ENCODE data around the gene OR1A1. TPM values are rescaled to one million over a fixed set of nuclear protein-coding genes. Genes with fewer than 3 reads are reported as not detected.
"Not testable (repeated sequence)": the region's sequence is repeated elsewhere in the genome, so short reads cannot be mapped to it uniquely, and the experiment has no call there.

OR1A1 gene, protein sequence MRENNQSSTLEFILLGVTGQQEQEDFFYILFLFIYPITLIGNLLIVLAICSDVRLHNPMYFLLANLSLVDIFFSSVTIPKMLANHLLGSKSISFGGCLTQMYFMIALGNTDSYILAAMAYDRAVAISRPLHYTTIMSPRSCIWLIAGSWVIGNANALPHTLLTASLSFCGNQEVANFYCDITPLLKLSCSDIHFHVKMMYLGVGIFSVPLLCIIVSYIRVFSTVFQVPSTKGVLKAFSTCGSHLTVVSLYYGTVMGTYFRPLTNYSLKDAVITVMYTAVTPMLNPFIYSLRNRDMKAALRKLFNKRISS
- total RNA-seq: not detected

DNA sequence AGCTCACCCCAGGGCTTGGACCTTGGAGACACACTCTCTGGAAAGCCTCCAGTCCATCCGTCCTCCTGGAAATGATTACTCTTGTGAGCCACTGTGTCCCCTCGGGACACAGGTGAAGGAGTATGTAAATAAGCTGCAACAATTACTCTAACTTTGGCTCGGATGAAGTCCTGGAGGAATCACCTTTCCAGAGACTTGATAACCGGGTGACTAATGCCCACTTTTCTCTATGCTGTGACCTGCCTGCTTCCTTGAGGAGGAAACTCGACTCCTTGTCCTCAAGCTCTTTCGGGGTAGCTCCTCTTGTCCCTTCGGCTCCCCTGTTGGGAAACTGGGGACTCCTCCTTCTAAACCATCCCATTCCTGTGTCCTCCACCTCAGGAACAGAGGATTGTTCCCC, at the start of gene OR1A1:
TSS of gene OR1A1 (plus strand) at position 301 of the 400 bp plus-strand sequence. CDS start 7,954 bp downstream, outside the sequence.
- Mint-ChIP-seq H3K4me3 (no peak within 1 kb of the TSS), H3K27ac (no peak within 1 kb of the TSS), H3K9me3 (peaks cover 5% of the 10 kb centered on the region), H3K4me1 (ENCODE audit: low read depth) (no peaks in the 10 kb centered on the region), H3K27me3 (ENCODE audit: low read depth) (no peaks in the 10 kb centered on the region), H3K36me3 (ENCODE audit: low read depth) (no peaks in the 10 kb centered on the region)
- no peak for DNase-seq
- intact Hi-C loops (cut with micrococcal nuclease): no loop called here
- CTCF ChIA-PET: no interaction called here

DNA sequence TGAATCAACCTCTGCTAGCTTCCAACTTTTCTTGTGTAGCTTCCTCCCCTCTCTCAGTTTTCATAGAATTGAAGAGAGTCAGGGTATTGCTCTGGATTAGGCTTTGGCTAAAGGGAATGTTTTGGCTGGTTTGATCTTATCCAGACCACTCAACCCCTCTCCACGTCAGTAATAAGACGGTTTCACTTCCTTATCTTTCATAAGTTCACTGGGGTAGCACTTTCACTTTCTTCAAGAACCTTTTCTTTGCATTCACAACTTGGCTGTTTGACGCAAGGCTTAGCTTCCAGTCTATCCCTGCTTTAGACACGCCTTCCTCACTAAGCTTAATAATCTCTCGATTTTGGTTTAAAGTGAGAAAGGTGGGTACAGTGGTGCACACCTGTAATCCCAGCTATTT, 39.9 kb upstream of the OR1A1 start:
- DNase-seq: no peak
- no peak overlapping the region for H3K27ac Mint-ChIP-seq
- CTCF ChIA-PET: no interaction called here
- H3K9me3 Mint-ChIP-seq: peaks cover 6% of the 10 kb centered on the region
- H3K27me3 Mint-ChIP-seq (ENCODE audit: low read depth): no peaks in the 10 kb centered on the region
- peaks cover 5% of the 10 kb centered on the region for H3K4me1 Mint-ChIP-seq (ENCODE audit: low read depth)
- H3K36me3 Mint-ChIP-seq (ENCODE audit: low read depth): no peaks in the 10 kb centered on the region
- intact Hi-C loops (cut with micrococcal nuclease): no loop called here
- H3K4me3 Mint-ChIP-seq: no peak overlapping the region

DNA sequence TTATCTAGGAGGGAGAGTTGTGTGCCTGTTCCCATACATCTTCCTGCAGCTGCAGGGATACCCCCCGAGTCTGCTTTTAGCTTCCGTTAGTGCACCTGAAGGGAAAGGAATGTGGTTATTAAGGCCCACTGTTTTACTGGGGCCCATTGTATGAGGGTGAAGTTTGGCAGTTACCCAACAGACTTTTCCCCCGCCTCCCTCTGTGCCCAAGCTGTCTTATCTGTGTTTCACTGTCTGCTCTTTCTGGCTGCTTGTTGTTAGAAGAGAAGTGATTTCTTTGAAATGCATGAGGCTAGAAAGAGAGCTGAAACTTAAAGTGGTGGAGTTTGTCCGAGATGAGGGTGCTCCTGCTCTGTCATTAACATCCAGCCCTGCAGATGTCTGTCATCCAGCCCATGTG, 17.5 kb upstream of the OR1A1 start:
- H3K27ac Mint-ChIP-seq: no peak overlapping the region
- CTCF ChIA-PET: no interaction called here
- peaks cover 3% of the 10 kb centered on the region for H3K27me3 Mint-ChIP-seq (ENCODE audit: low read depth)
- H3K9me3 Mint-ChIP-seq: no peaks in the 10 kb centered on the region
- no peaks in the 10 kb centered on the region for H3K36me3 Mint-ChIP-seq (ENCODE audit: low read depth)
- H3K4me3 Mint-ChIP-seq: no peak overlapping the region
- intact Hi-C loops (cut with micrococcal nuclease): no loop called here
- H3K4me1 Mint-ChIP-seq (ENCODE audit: low read depth): no peaks in the 10 kb centered on the region
- DNase-seq: no peak

DNA sequence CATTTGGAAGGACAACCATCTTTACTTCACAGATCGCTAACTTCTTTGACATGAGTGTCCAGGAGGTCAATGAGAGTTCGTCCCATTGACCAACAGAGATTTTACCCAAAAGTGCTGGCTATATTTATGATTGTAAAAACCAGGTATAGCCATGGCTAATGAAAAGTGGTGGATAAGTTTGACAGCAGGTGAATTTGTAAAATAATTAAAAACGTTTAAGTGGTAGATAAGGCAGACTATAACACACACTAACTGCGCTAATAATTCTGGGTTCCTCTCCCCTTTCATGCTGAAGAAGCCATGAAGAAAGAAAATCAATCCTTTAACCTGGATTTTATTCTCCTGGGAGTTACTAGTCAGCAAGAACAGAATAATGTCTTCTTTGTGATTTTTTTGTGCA, 10.2 kb upstream of the OR1A1 start, which contains the start of gene OR1A2:
TSS of gene OR1A2 (plus strand) at position 301 of the 400 bp plus-strand sequence. CDS start at position 301, 0 bp downstream.
- H3K27ac Mint-ChIP-seq: no peak within 1 kb of the TSS
- intact Hi-C loops (cut with micrococcal nuclease): no loop called here
- CTCF ChIA-PET: no interaction called here
- DNase-seq: no peak
- H3K36me3 Mint-ChIP-seq (ENCODE audit: low read depth): peaks cover 2% of the 10 kb centered on the region
- H3K9me3 Mint-ChIP-seq: peaks cover 6% of the 10 kb centered on the region
- no peak within 1 kb of the TSS for H3K4me3 Mint-ChIP-seq
- no peaks in the 10 kb centered on the region for H3K4me1 Mint-ChIP-seq (ENCODE audit: low read depth)
- peaks cover 7% of the 10 kb centered on the region for H3K27me3 Mint-ChIP-seq (ENCODE audit: low read depth)

DNA sequence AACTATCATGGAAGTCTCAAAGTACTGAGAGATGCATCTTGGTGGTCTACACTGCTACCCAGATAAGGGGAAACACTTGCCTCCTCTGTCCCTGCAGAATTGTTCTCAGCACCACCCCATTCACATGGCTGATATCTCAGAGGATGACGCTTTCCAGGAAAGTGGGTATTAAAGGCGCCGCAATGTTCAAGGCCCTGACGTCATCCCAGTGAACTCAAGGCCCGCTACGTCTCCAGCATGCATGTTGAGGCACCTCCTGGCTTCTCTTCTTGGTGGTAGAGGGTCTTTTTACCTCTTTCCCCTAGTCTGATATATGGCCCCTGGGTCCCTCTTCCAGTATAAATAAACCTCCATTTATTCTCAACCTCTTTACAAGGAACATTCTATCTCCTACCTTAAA, 1.0 kb downstream of the OR1A1 start:
- no peak for DNase-seq
- H3K27me3 Mint-ChIP-seq (ENCODE audit: low read depth): no peaks in the 10 kb centered on the region
- no peaks in the 10 kb centered on the region for H3K36me3 Mint-ChIP-seq (ENCODE audit: low read depth)
- H3K27ac Mint-ChIP-seq: no peak overlapping the region
- peaks cover 3% of the 10 kb centered on the region for H3K9me3 Mint-ChIP-seq
- no peaks in the 10 kb centered on the region for H3K4me1 Mint-ChIP-seq (ENCODE audit: low read depth)
- CTCF ChIA-PET: no interaction called here
- intact Hi-C loops (cut with micrococcal nuclease): no loop called here
- H3K4me3 Mint-ChIP-seq: no peak overlapping the region

DNA sequence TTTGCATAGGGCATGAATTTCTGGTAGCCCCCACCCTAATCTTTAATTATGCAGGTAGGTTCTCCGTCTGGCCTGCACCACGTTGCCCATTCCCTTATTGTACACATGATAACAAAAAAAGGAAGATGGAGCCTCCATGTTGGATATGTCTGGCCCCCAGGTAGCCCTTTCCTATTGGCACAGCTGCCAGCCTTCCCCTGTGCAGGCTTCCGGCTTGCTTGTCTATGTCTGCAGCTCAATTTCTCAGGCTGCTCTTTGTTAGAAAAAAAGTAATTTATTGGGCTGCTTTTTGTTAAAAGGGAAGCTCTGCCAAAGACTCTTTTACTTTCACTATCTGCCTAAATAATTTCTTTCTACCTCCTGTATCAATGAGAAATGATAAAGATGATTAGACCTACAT, 5.5 kb downstream of the OR1A1 start:
- CTCF ChIA-PET: no interaction called here
- H3K9me3 Mint-ChIP-seq: peaks cover 4% of the 10 kb centered on the region
- no peak overlapping the region for H3K4me3 Mint-ChIP-seq
- no peak overlapping the region for H3K27ac Mint-ChIP-seq
- no peaks in the 10 kb centered on the region for H3K27me3 Mint-ChIP-seq (ENCODE audit: low read depth)
- no peaks in the 10 kb centered on the region for H3K4me1 Mint-ChIP-seq (ENCODE audit: low read depth)
- intact Hi-C loops (cut with micrococcal nuclease): no loop called here
- H3K36me3 Mint-ChIP-seq (ENCODE audit: low read depth): no peaks in the 10 kb centered on the region
- no peak for DNase-seq

DNA sequence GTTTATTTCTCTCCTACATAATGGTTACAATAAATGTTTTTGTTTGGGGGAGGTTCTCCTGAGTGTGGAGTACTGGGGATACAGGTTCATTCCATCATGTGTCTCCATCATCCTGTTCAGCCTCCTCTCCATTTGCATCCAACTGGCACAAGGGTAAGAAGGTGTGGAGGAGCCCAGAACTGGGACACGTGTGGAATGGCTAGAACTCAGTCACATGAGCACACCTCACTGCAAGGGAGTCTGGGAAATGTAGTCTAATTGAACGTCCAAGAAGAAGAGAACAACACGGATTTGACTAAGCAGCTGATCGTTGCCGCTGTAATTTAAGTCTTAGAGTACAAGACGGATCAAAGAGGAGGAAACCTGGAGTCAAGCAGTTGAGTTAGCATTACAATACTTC, 6.1 kb downstream of the OR1A1 start:
- H3K4me3 Mint-ChIP-seq: no peak overlapping the region
- H3K27ac Mint-ChIP-seq: no peak overlapping the region
- no peaks in the 10 kb centered on the region for H3K36me3 Mint-ChIP-seq (ENCODE audit: low read depth)
- no peak for DNase-seq
- peaks cover 6% of the 10 kb centered on the region for H3K9me3 Mint-ChIP-seq
- CTCF ChIA-PET: no interaction called here
- intact Hi-C loops (cut with micrococcal nuclease): no loop called here
- no peaks in the 10 kb centered on the region for H3K27me3 Mint-ChIP-seq (ENCODE audit: low read depth)
- H3K4me1 Mint-ChIP-seq (ENCODE audit: low read depth): no peaks in the 10 kb centered on the region

DNA sequence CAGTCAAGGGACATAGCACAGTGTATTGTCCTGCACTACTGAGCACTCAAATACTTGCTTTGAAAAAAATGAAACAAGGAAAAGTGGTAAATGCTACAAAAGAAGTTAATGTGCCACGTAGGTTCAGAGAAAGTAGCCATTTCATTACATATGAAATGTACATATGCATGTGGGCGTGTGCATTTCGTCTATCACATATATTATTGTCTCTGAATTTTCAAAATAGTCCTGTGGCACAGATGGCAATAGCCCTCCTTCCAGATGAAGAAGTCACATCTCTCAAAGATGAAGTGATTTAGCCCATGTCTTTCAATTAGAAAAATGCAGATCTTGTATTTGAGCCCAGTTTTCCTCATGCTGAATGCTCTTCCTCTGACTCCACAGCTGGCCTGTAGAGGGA, 12.5 kb downstream of the OR1A1 start:
- intact Hi-C loops (cut with micrococcal nuclease); H3K27ac Mint-ChIP-seq; H3K4me3 Mint-ChIP-seq; DNase-seq; H3K36me3 Mint-ChIP-seq (ENCODE audit: low read depth); H3K27me3 Mint-ChIP-seq (ENCODE audit: low read depth); CTCF ChIA-PET; H3K9me3 Mint-ChIP-seq: not testable (repeated sequence)
- peaks cover 14% of the 10 kb centered on the region for H3K4me1 Mint-ChIP-seq (ENCODE audit: low read depth)

DNA sequence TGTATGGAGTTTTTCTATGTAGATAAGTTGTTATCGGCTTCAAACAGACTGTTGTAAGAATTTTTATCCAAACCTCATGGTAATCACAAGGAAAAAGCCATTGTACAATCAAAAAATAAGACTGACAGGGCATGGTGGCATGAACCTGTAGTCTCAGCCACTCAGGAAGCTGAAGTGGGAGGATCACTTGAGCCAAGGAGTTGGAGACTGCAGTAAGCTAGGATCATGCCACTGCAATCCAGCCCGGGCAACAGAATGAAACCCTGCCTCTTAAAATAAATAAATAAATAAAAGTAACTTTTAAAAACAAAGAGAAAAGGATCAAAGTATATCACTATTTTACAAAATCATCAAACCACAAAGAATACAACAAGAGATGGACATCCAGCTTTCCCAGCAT, 14.4 kb downstream of the OR1A1 start:
- DNase-seq: no peak
- intact Hi-C loops (cut with micrococcal nuclease): no loop called here
- H3K4me1 Mint-ChIP-seq (ENCODE audit: low read depth): peaks cover 14% of the 10 kb centered on the region
- peaks cover 6% of the 10 kb centered on the region for H3K9me3 Mint-ChIP-seq
- H3K36me3 Mint-ChIP-seq (ENCODE audit: low read depth): no peaks in the 10 kb centered on the region
- H3K27me3 Mint-ChIP-seq (ENCODE audit: low read depth): no peaks in the 10 kb centered on the region
- H3K4me3 Mint-ChIP-seq: peak overlapping the region; percentile 53
- CTCF ChIA-PET: no interaction called here
- no peak overlapping the region for H3K27ac Mint-ChIP-seq

DNA sequence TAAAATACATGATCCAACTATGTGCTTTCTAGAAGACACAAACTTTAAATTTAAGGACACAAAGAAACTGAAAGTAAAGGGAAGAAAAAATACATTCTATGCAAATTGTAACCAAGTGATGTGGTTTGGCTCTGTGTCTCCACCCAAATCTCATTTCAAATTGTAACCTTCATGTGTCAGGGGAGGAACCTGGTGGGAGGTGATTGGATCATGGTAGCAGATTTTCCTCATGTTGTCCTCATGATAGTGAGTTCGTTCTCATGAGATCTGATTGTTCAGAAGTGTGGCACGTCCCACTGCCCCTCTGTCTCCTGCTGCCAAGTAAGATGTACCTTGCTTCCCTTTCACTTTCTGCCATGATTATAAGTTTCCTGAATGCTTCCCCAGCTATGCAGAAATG, 15.0 kb downstream of the OR1A1 start:
- intact Hi-C loops (cut with micrococcal nuclease): no loop called here
- Mint-ChIP-seq H3K27ac (no peak overlapping the region), H3K4me3 (peak overlapping the region; percentile 53), H3K27me3 (ENCODE audit: low read depth) (no peaks in the 10 kb centered on the region), H3K9me3 (peaks cover 4% of the 10 kb centered on the region), H3K36me3 (ENCODE audit: low read depth) (no peaks in the 10 kb centered on the region), H3K4me1 (ENCODE audit: low read depth) (peaks cover 14% of the 10 kb centered on the region)
- CTCF ChIA-PET: no interaction called here
- DNase-seq: no peak

DNA sequence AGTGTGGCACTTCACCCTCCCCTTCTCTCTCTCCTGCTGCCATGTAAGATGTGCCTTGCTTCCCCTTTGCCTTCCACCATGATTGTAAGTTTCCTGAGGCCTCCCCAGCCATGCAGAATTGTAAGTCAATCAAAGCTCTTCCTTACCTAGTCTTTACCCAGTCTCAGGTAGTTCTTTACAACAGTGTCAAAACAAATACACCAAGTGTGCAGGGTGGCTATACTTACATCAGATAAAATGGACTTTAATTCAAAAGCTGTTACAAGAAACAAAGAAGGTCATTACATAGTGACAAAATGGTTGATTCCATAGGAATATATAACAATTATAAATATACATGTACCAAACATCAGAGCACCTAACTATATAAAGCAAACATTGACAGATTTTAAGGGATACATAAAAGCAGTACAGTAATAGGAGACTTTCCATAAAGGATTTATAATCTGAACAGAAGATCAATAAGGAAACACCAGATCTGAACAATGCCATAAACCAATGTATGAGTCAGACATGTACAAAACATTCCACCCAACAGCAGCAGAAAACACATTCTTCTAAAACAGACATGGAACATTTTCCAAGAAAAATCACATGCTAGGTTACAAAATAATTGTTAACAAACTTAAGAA, 17.4 kb downstream of the OR1A1 start:
- intact Hi-C loops (cut with micrococcal nuclease); H3K4me3 Mint-ChIP-seq; H3K9me3 Mint-ChIP-seq; H3K36me3 Mint-ChIP-seq (ENCODE audit: low read depth); DNase-seq; CTCF ChIA-PET; H3K27ac Mint-ChIP-seq; H3K27me3 Mint-ChIP-seq (ENCODE audit: low read depth): not testable (repeated sequence)
- peaks cover 14% of the 10 kb centered on the region for H3K4me1 Mint-ChIP-seq (ENCODE audit: low read depth)

DNA sequence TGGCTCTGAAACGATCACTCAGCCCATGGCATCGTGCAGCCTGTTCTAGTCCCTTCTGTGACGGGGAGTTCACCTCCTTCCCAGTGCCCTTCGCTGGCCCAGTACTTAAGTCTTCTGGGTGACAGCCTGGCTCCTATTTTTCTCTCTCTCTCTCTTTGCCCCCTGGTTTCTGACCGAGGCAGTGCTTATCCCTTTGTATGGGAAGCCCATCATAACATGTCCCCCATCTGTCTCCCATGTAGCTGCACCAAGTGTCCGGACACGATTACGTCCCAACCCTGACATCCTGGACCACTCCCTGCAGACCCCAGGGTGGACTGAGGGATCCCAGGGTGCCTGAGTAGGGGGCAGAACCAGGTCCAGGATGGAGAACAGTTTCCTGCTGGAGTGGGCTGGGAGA, 24.8 kb downstream of the OR1A1 start:
- H3K4me1 Mint-ChIP-seq (ENCODE audit: low read depth); H3K27ac Mint-ChIP-seq; H3K4me3 Mint-ChIP-seq; H3K36me3 Mint-ChIP-seq (ENCODE audit: low read depth); DNase-seq; intact Hi-C loops (cut with micrococcal nuclease); CTCF ChIA-PET; H3K9me3 Mint-ChIP-seq; H3K27me3 Mint-ChIP-seq (ENCODE audit: low read depth): not testable (repeated sequence)

DNA sequence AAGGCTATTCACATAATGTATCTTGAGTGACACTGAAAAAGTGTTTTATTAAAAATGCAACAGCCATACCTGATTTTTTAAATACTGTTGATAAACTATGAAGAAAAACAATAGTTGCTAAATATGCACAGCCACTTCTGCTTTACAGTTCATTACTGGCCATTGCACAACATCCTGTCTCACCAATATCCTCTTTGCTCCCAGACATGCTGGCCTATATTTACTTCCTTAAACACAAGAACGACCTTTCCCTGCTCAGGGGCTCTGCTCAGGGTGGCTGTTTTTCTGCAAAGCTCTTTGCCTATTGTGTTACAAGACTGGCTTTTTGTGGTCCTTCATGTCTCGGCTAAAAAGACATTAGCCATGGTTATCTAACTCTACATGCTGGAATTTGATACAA, 31.2 kb downstream of the OR1A1 start:
- H3K27me3 Mint-ChIP-seq (ENCODE audit: low read depth); H3K27ac Mint-ChIP-seq; intact Hi-C loops (cut with micrococcal nuclease); DNase-seq; H3K4me1 Mint-ChIP-seq (ENCODE audit: low read depth); H3K36me3 Mint-ChIP-seq (ENCODE audit: low read depth); H3K4me3 Mint-ChIP-seq; H3K9me3 Mint-ChIP-seq; CTCF ChIA-PET: not testable (repeated sequence)

All from activated naive CD4-positive, alpha-beta T cell treated with anti-CD3 and anti-CD28 coated beads for 36 hours (primary cell).